Mucosa of rectum (tissue), 2 donors: ENCODE data around the gene THSD8.
"Not testable (repeated sequence)": the region's sequence is repeated elsewhere in the genome, so short reads cannot be mapped to it uniquely, and the experiment has no call there.

Experiments used
- H3K27ac ChIP-seq, 2 donors: one replicate each; pipeline ENCODE4 v1.7.0; 2013; ENCODE audit warnings: inconsistent platforms in 2 of 2, low read depth in 2 of 2, low read length in 2 of 2
- H3K27me3 ChIP-seq, 2 donors: one replicate each; pipeline ENCODE4 v1.7.0; 2013; ENCODE audit warnings: low read length in 2 of 2; ENCODE audit not compliant: control insufficient read depth in 2 of 2, insufficient read depth in 2 of 2
- H3K36me3 ChIP-seq, 2 donors: one replicate each; pipeline ENCODE4 v1.7.0; 2013; ENCODE audit warnings: low read length in 2 of 2; ENCODE audit not compliant: control insufficient read depth in 2 of 2, insufficient read depth in 2 of 2
- H3K4me1 ChIP-seq, 2 donors: one replicate each; pipeline ENCODE4 v1.7.0; 2013; ENCODE audit warnings: low read length in 2 of 2, mild to moderate bottlenecking in 1 of 2; ENCODE audit not compliant: control insufficient read depth in 2 of 2, insufficient read depth in 2 of 2
- H3K4me3 ChIP-seq, 2 donors: one replicate each; pipeline ENCODE4 v1.7.0; 2013; ENCODE audit warnings: low read length in 2 of 2
- H3K9ac ChIP-seq, 2 donors: one replicate each; pipeline ENCODE4 v1.7.0; 2013; ENCODE audit warnings: low read length in 2 of 2, low read depth in 1 of 2, mild to moderate bottlenecking in 1 of 2
- H3K9me3 ChIP-seq, 2 donors: one replicate each; pipeline ENCODE4 v1.7.0; 2013; ENCODE audit warnings: low read length in 2 of 2; ENCODE audit not compliant: control insufficient read depth in 2 of 2
- donor health status: healthy.
- donor health status: Normal muscosa, but diverticular disease.

The THSD8 gene

DNA sequence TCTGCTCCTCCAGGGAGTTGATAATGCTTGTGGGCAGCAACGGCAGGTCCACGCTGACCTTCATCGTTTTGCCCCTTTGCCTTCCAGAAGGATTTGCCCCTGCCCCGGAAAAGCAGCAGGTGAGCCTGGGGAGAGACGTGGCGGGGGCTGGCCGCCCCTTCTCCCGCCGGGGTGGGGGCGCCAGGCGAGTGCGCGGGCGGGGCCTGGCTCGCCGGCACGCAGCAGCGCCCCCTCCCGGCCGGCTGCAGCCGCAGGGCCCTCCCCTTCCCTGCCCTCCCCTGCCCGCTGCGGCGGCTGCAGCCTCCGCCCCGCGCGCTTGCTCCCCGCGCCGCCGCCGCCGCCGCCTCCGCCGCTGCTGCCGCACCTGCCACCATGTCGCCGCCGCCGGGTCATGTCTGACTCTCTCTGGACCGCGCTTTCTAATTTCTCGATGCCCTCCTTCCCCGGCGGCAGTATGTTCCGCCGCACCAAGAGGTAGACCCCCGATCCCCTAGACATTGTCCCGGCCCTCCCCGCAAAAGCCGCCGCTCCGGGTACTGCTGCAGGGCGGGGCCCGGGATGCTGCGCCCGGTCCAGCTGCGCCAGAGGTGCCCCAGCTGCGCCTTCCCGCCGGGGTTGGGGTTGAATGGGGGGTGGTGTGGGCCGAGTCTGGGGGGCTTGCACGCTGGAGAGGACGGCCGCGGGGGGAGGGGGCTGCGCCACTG, 36.5 kb downstream of the THSD8 start, which contains the start of gene MAST1:
TSS of gene MAST1 (plus strand) at position 334 of the 704 bp plus-strand sequence. CDS start at position 392, 58 bp downstream.
- Histone ChIP-seq H3K36me3 (no peaks in the 10 kb centered on the region), H3K27me3 (peaks cover 69 to 71% of the 10 kb centered on the region in 2 donors), H3K4me1 (peaks cover 7 to 8% of the 10 kb centered on the region in 2 donors), H3K9me3 (no peaks in the 10 kb centered on the region), H3K4me3 (peak within 1 kb of the TSS in 1 of 2 donors; percentile 14), H3K9ac (peak within 1 kb of the TSS in 1 of 2 donors; percentile 2), H3K27ac (no peak within 1 kb of the TSS)

DNA sequence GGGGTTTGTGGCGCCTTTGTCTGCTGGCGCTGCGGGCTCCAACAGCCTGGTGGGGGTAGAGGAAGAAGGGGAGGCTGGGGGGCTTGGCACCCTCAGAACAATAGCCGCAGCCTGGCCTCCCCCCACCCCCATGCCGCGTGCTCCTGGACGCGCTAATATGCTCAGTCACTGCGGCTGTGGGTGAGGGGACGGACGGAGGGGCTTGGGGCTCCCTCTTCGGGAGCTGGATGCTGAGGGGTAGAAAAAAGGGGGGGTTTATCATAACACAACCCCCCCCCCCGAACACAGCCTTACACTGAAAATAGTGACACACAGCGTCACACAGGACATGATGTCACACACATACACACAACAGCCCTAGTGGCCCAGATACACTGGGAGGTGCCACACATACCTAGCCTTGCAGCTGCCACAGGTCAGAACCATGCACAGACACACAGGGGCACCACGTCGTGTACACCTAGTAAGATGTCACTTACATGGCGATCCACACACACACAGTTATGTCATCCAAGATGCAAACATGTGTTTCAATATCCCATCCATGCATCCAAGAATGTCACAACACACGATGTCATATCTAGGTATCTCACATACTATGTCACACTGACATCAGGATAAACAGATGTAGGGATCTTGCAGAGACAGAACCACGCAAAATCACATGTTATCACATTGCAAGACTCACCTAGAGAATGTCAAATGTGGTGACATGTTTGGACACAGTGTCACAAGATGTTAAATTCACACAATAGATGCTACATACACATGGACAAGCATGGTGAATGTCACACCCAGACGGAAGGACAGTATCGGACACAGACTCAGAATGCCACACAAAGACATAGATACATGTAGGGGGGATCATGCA, 37.3 kb downstream of the THSD8 start:
- Histone ChIP-seq H3K27me3 (peaks cover 68 to 70% of the 10 kb centered on the region in 2 donors), H3K36me3 (no peaks in the 10 kb centered on the region), H3K4me3 (no peak overlapping the region), H3K4me1 (peaks cover 7% of the 10 kb centered on the region in 2 donors), H3K9ac (no peak overlapping the region), H3K27ac (no peak overlapping the region), H3K9me3 (no peaks in the 10 kb centered on the region)

DNA sequence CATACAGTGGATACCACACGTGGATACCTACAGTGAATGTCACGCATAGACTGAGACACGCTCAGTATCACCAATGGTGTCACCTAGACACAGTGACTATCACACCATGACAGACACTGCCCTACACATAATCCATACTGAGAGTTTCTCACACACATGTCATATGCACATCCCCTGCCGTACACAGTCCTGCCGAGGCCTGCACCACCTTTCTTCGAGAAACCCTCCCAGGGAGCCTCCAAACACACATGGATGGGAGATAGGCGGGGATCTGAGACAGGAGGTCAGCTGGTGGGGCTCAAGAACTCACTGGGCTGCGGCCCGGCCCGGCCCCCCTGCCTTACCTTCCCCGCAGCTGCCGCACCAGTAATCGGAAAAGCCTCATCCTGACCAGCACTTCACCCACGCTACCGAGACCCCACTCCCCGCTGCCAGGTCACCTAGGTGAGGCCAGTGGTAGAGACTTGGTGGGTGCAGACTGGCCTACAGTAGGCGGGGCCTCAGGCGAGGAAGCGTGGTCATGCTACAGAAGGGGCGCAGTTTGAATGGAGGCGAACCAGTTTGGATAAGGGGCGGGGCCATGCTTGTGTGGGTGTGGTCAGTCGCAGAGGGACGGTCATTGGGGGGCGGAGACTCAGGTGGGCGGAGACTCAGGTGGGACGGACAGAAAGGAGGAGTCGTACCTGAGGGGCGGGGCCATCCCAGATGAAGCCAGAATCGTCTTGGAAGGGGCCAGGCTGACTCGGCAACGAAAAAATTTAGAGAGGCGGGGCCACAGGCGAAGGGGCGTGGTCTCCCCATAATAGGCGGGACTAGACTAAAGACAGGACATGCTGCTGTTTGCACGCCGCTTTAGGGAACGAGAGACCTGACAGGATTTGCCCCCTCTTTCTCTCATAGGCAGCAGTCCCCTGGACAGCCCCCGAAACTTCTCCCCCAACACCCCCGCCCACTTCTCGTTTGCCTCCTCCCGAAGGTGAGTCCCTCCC, 38.5 kb downstream of the THSD8 start:
- Histone ChIP-seq H3K27ac (no peak overlapping the region), H3K9me3 (no peaks in the 10 kb centered on the region), H3K9ac (no peak overlapping the region), H3K4me3 (no peak overlapping the region), H3K36me3 (no peaks in the 10 kb centered on the region), H3K27me3 (peaks cover 61 to 63% of the 10 kb centered on the region in 2 donors), H3K4me1 (peaks cover 7% of the 10 kb centered on the region in 2 donors)

- Histone ChIP-seq H3K4me3 (no peak overlapping the region), H3K27ac (no peak overlapping the region), H3K27me3 (peaks cover 58 to 63% of the 10 kb centered on the region in 2 donors), H3K4me1 (peaks cover 7% of the 10 kb centered on the region in 2 donors), H3K36me3 (no peaks in the 10 kb centered on the region), H3K9ac (no peak overlapping the region), H3K9me3 (no peaks in the 10 kb centered on the region)
Measured at GRCh38 chr19:12841094-12841493, 39.2 kb downstream of the THSD8 start.

DNA sequence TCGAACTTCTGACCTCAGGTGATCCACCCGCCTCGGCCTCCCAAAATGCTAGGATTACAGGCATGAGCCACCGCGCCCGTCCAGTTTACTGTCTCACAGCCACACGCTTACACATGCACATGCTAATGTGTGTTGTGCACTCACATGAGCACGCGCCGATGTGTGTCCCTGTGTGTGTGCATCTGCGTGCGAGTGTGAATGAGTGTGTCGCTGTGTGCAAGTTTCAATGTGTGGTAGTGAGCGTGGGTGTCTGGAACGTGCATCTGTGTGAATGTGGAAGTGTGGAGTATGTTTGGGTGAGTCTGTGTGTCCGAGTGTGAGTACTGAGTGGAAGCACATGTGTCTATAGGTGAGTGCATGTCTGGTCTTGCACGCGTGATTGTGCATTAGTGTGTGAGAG, 40.6 kb downstream of the THSD8 start:
- H3K27ac ChIP-seq, result no peak overlapping the region
- peaks cover 7% of the 10 kb centered on the region in 2 donors for H3K4me1 ChIP-seq
- H3K36me3 ChIP-seq, result no peaks in the 10 kb centered on the region
- no peaks in the 10 kb centered on the region for H3K9me3 ChIP-seq
- H3K9ac ChIP-seq, result no peak overlapping the region
- no peak overlapping the region for H3K4me3 ChIP-seq
- peaks cover 54 to 58% of the 10 kb centered on the region in 2 donors for H3K27me3 ChIP-seq

DNA sequence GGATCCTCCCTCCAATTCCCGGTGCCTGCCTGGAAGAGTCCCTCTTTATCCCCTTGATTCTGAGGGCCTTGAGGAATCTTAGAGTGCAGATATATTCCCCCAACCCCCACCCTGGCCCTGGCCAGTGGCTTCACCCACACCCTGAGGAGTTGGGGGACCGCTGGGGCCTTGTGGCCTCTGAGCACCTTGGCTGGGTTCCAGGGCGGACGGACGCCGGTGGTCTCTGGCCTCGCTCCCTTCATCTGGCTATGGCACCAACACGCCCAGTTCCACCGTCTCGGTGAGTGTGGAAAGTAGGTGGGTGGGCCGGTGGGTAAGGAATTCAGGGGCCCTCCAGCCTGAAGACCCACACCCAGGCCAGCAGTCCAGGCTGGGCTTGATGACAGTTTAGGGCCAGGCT, 41.5 kb downstream of the THSD8 start:
- Histone ChIP-seq H3K27me3 (peaks cover 47 to 52% of the 10 kb centered on the region in 2 donors), H3K9me3 (no peaks in the 10 kb centered on the region), H3K9ac (no peak overlapping the region), H3K4me1 (peaks cover 6 to 7% of the 10 kb centered on the region in 2 donors), H3K36me3 (no peaks in the 10 kb centered on the region), H3K4me3 (no peak overlapping the region), H3K27ac (no peak overlapping the region)

DNA sequence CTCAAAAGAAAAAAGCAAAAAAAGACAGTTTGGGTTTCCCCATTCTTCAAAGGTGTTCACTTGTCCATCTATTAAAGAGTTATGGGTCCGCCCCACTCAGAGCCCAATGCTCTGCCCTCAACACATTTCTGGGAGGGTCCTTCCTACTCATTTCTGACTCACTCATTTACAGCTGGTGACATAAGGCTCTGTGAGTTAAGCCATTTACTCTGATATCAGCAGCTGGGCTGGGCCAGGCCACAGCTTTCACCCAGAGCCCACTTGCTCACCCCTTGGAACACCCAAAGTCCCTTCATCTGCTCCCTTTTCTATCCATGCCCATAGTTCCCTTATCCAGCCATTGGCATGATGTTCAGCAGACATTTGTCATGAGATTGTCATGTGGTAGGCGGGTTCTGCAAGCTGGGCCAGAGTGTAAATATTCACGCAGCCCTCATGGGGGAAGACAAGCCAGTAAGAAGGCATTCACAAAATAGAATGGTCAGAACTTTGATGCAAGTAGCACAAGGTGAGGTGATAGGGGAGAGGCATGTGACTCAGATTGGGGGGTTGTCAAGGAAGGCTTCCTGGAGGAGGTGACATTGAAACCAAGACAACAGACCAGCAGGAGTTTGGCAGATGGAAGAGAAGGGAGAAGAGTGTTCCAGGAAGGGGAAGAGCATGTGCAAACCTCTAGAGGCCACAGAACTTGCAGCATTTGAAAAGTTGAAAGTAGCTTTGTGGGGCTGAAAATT, 42.3 kb downstream of the THSD8 start:
- peaks cover 4 to 7% of the 10 kb centered on the region in 2 donors for H3K4me1 ChIP-seq

GRCh38 chr19:12846613-12847012, 44.7 kb downstream of the THSD8 start:
- H3K9ac ChIP-seq, H3K36me3 ChIP-seq, H3K4me3 ChIP-seq, H3K9me3 ChIP-seq, H3K4me1 ChIP-seq, H3K27ac ChIP-seq: not testable (repeated sequence)
- peaks cover 23 to 26% of the 10 kb centered on the region in 2 donors for H3K27me3 ChIP-seq

More for the DNA sequence above, 42.3 kb downstream of the THSD8 start:
- H3K4me3 ChIP-seq, result no peak overlapping the region
- H3K27ac ChIP-seq, result no peak overlapping the region
- no peaks in the 10 kb centered on the region for H3K36me3 ChIP-seq
- H3K9ac ChIP-seq, result no peak overlapping the region
- H3K9me3 ChIP-seq, result no peaks in the 10 kb centered on the region
- H3K27me3 ChIP-seq, result peaks cover 41 to 49% of the 10 kb centered on the region in 2 donors
